GM12878 (cell line): ENCODE results near the gene TECTA. TPM values are rescaled to one million over a fixed set of nuclear protein-coding genes. Genes with fewer than 3 reads are reported as not detected.
A peak's percentile ranks its signal among the peaks of the same experiment; 100 is the strongest.

Experiments
- ATAC-seq: fragments of 200-7000 bp; cut with Tn5 transposase; 3 replicates; pipeline ENCODE4 v1.9.1; 2020; ENCODE audit warnings: mild to moderate bottlenecking, moderate library complexity
- BruUV-seq: library from RNA; stranded (reverse); fragments of 400-500 nt; replicated peaks from 2 replicates; lab custom pipeline; 2021; lab: Mats Ljungman, UMichigan
- CTCF ChIA-PET: fragments of 300-600 bp; sonication (Branson Sonifier 250); formaldehyde crosslinking; extraction: SDS; loops from one replicate; lab custom pipeline; 2021; ENCODE audit warnings: inconsistent platforms; lab: Yijun Ruan, JAX
- POLR2A ChIA-PET: fragments of 350-600 bp; formaldehyde crosslinking; extraction: SDS; loops from one replicate; lab custom pipeline; 2021; ENCODE audit warnings: inconsistent platforms; lab: Charles Lee
- RAD21 ChIA-PET: fragments of 300-600 bp; sonication (Branson Sonifier 250); formaldehyde crosslinking; loops from one replicate; lab custom pipeline; 2023; ENCODE audit warnings: antibody characterized with exemption; ENCODE audit not compliant: unreplicated experiment; lab: Charles Lee
- SMC1A ChIA-PET: fragments of 300-600 bp; sonication (Branson Sonifier 250); formaldehyde crosslinking; loops from one replicate; lab custom pipeline; 2023; ENCODE audit not compliant: unreplicated experiment, uncharacterized antibody; lab: Charles Lee
- DNase-seq: peaks from one replicate; pipeline ENCODE4 v3.0.0-alpha.2; 2011; ENCODE audit warnings: low read depth, low spot score
- FAIRE-seq: peaks from 3 replicates; lab custom pipeline; 2011; peaks lifted over from hg19 to GRCh38; lab: Jason Lieb, UNC
- H2AFZ ChIP-seq: 2 replicates; pipeline ENCODE4 v1.6.0; 2011; ENCODE audit warnings: low read depth, low read length, control low read depth; ENCODE audit not compliant: control insufficient read depth
- H3K27ac ChIP-seq: 2 replicates; pipeline ENCODE4 v1.5.1; 2011; ENCODE audit warnings: control low read depth; ENCODE audit not compliant: control insufficient read depth, insufficient read depth
- H3K27me3 ChIP-seq, 2 experiments: replicated peaks in 1 of 2; 2 replicates each; pipeline versions ENCODE4 v1.6.0 to v1.6.1; 2011; ENCODE audit warnings: low read length in 1 of 2; ENCODE audit not compliant: control insufficient read depth in 2 of 2, insufficient read depth in 2 of 2
- H3K36me3 ChIP-seq, 2 experiments: 2 replicates each; pipeline ENCODE4 v1.5.1; 2011; ENCODE audit warnings: low read length in 1 of 2; ENCODE audit not compliant: control insufficient read depth in 2 of 2, insufficient read depth in 2 of 2
- H3K4me1 ChIP-seq: 2 replicates; pipeline ENCODE4 v1.6.1; 2011; ENCODE audit warnings: mild to moderate bottlenecking, low read length, moderate library complexity, mixed read lengths; ENCODE audit not compliant: control insufficient read depth, insufficient read depth
- H3K4me2 ChIP-seq: 2 replicates; pipeline ENCODE4 v1.6.0; 2011; ENCODE audit warnings: control low read depth; ENCODE audit not compliant: control insufficient read depth, insufficient read depth
- H3K4me3 ChIP-seq: fragments of 200-600 bp; sonication (generic); 2 replicates; pipeline ENCODE4 v1.5.1; 2016
- H3K79me2 ChIP-seq: 2 replicates; pipeline ENCODE4 v1.6.0; 2011; ENCODE audit warnings: low read length; ENCODE audit not compliant: control insufficient read depth, insufficient read depth
- H3K9ac ChIP-seq: 2 replicates; pipeline ENCODE4 v1.8.0; 2011; ENCODE audit warnings: low read length, control low read depth, mixed read lengths; ENCODE audit not compliant: control insufficient read depth, insufficient read depth
- H3K9me3 ChIP-seq: replicated peaks from 3 replicates; pipeline ENCODE4 v1.5.1; 2011; ENCODE audit warnings: mild to moderate bottlenecking, low read length; ENCODE audit not compliant: control insufficient read depth, insufficient read depth
- H4K20me1 ChIP-seq: 2 replicates; pipeline ENCODE4 v1.6.0; 2011; ENCODE audit not compliant: control insufficient read depth, insufficient read depth
- ATF7 ChIP-seq: fragments of 450-650 bp; IDR thresholded peaks from 2 replicates; pipeline ENCODE4 v1.6.1; 2016; ENCODE audit warnings: low read depth, mild to moderate bottlenecking
- CHD1 ChIP-seq: IDR thresholded peaks from 2 replicates; pipeline ENCODE4 v1.6.1; 2012; ENCODE audit warnings: low read depth, low read length, improper control_type of control experiment
- CTCF ChIP-seq, 3 experiments: IDR thresholded peaks in 2 of 3; conservative IDR thresholded peaks in 1 of 3; 2 replicates each; pipeline ENCODE4 v1.5.1; 2011; ENCODE audit warnings: low read depth in 3 of 3, low read length in 3 of 3, mild to moderate bottlenecking in 3 of 3, control low read depth in 2 of 3, moderate library complexity in 2 of 3, inconsistent platforms in 1 of 3, mixed read lengths in 1 of 3; ENCODE audit not compliant: control insufficient read depth in 2 of 3, insufficient read depth in 1 of 3; ENCODE audit errors: extremely low read depth in 1 of 3
- KAT2A ChIP-seq: conservative IDR thresholded peaks from 2 replicates; pipeline ENCODE4 v1.6.1; 2011; ENCODE audit warnings: low read depth, low read length; ENCODE audit not compliant: control insufficient read depth
- SUPT20H ChIP-seq: IDR thresholded peaks from 2 replicates; pipeline ENCODE4 v1.6.1; 2011; ENCODE audit warnings: low read depth, mild to moderate bottlenecking, low read length, moderate library complexity, borderline replicate concordance; ENCODE audit not compliant: control insufficient read depth
- TARDBP ChIP-seq: IDR thresholded peaks from 2 replicates; pipeline ENCODE4 v1.6.1; 2016; ENCODE audit warnings: borderline replicate concordance
- ZNF384 ChIP-seq: IDR thresholded peaks from 2 replicates; pipeline ENCODE4 v1.6.1; 2012; ENCODE audit warnings: low read depth, mild to moderate bottlenecking, low read length, improper control_type of control experiment, borderline replicate concordance
- WGBS: methylation state at CpG from one replicate; pipeline ENCODE4 v1.1.6; 2016; ENCODE audit warnings: low lambda C conversion rate; ENCODE audit not compliant: insufficient replicate concordance, insufficient coverage; ENCODE audit errors: missing lambda C conversion rate; 5-methylcytosine and 5-hydroxymethylcytosine counted together
- in situ Hi-C: fragments of 300-500 bp; cut with MboI; formaldehyde crosslinking; loops from 9 replicates; pipeline ENCODE4 v1.14.3; 2018; ENCODE audit warnings: mixed read lengths
- intact Hi-C: fragments of 100-400 bp; cut with micrococcal nuclease; formaldehyde crosslinking; loops from one replicate; pipeline ENCODE4 v1.14.2; 2022; ENCODE audit not compliant: unreplicated experiment
- polyA plus RNA-seq, 11 experiments: library from polyadenylated mRNA; depleted of rRNA in 4 of 11; unstranded in 6 of 11; stranded (reverse) in 5 of 11; fragments of >200 nt; fragmentation: Nextera tagmentation in 4 of 11; fragmentation: Illumina TruSeq in 1 of 11; extraction: Ambion mirVana in 4 of 11; extraction: Trizol in 1 of 11; gene quantifications; 1 replicate in 1 of 11; 2 replicates in 10 of 11; pipeline versions ENCODE4 v1.2.1 to v1.2.3, GENCODE V29; 2011 to 2016; ENCODE audit warnings: inconsistent platforms in 2 of 11, missing spikeins in 2 of 11, low read depth in 1 of 11
- total RNA-seq, 4 experiments: library from RNA; depleted of rRNA in 3 of 4; stranded (reverse); fragments of >200 nt in 3 of 4; fragmentation: Illumina TruSeq in 1 of 4; extraction: Trizol in 1 of 4; gene quantifications; 2 replicates each; pipeline versions ENCODE4 v1.2.1 to v1.2.3, GENCODE V29; 2013 to 2021
- TF ChIP-seq, protein P1 (sequence below): fragments of 450-650 bp; IDR thresholded peaks from 2 replicates; pipeline ENCODE4 v1.6.1; 2017; ENCODE audit warnings: mild to moderate bottlenecking, moderate library complexity

TECTA gene
- total and polyA plus RNA-seq, 10 of the 15 experiments (the other 5 are each of a cell fraction or from before 2014, with no cell fraction given): under 0.01 to 0.14 (median 0.05) TPM; not detected in 1

GRCh38 chr11:121063728-121064127, 37.3 kb upstream of the TECTA start:
- ChIA-PET CTCF (interaction anchor here (0.6 kb wide), 1 partner anchor 1642 kb away, joined by 4 read pairs; no protein-coding TSS in a partner anchor), POLR2A (interaction anchor here (1.2 kb wide), 1 partner anchor 39 kb away, joined by 3 read pairs; no protein-coding TSS in a partner anchor)
- no peak overlapping the region for H3K9ac ChIP-seq

More at GRCh38 chr11:121063728-121064127, 37.3 kb upstream of the TECTA start:
- peaks cover 0 to 2% of the 10 kb centered on the region in 2 experiments; a peak in 2 of 4 replicates for H3K36me3 ChIP-seq
- H3K27ac ChIP-seq: no peak overlapping the region
- DNase-seq: no peak
- peaks cover 27% of the 10 kb centered on the region for H3K4me1 ChIP-seq
- FAIRE-seq: no peak
- in situ Hi-C loops: no loop called here
- ChIA-PET RAD21 (no interaction called here), SMC1A (interaction anchor here (1.0 kb wide), 1 partner anchor 24 kb away, joined by 3 read pairs; no protein-coding TSS in a partner anchor)
- H3K9me3 ChIP-seq: no peaks in the 10 kb centered on the region
- no peak overlapping the region for H2AFZ ChIP-seq
- WGBS: 94% methylated on average over 2 of the region's 2 CpGs
- no peaks in the 10 kb centered on the region for H4K20me1 ChIP-seq
- no peak for ATAC-seq
- intact Hi-C loops: no loop called here
- H3K27me3 ChIP-seq: no peaks in the 10 kb centered on the region
- no peaks in the 10 kb centered on the region for H3K79me2 ChIP-seq
- no TSS peak for BruUV-seq
- no peak overlapping the region for H3K4me3 ChIP-seq
- no peak overlapping the region for H3K4me2 ChIP-seq
- TF ChIP-seq CHD1: no peak
- peak in 1 of 3 experiments; percentile 14; a peak in 2 of 6 replicates for TF ChIP-seq CTCF (IDR thresholded peaks at IDR 0.05 in 2 of 3, conservative IDR thresholded peaks at IDR 0.05 in 1 of 3; ENCODE audit: control insufficient read depth in 2 of 3, extremely low read depth in 1 of 3, insufficient read depth in 1 of 3, low read depth in 3 of 3, low read length in 3 of 3)
- no peak for TF ChIP-seq ATF7
- TF ChIP-seq KAT2A: no peak
- TF ChIP-seq SUPT20H: no peak
- TF ChIP-seq TARDBP: no peak
- TF ChIP-seq ZNF384: no peak
- TF ChIP-seq, protein P1, sequence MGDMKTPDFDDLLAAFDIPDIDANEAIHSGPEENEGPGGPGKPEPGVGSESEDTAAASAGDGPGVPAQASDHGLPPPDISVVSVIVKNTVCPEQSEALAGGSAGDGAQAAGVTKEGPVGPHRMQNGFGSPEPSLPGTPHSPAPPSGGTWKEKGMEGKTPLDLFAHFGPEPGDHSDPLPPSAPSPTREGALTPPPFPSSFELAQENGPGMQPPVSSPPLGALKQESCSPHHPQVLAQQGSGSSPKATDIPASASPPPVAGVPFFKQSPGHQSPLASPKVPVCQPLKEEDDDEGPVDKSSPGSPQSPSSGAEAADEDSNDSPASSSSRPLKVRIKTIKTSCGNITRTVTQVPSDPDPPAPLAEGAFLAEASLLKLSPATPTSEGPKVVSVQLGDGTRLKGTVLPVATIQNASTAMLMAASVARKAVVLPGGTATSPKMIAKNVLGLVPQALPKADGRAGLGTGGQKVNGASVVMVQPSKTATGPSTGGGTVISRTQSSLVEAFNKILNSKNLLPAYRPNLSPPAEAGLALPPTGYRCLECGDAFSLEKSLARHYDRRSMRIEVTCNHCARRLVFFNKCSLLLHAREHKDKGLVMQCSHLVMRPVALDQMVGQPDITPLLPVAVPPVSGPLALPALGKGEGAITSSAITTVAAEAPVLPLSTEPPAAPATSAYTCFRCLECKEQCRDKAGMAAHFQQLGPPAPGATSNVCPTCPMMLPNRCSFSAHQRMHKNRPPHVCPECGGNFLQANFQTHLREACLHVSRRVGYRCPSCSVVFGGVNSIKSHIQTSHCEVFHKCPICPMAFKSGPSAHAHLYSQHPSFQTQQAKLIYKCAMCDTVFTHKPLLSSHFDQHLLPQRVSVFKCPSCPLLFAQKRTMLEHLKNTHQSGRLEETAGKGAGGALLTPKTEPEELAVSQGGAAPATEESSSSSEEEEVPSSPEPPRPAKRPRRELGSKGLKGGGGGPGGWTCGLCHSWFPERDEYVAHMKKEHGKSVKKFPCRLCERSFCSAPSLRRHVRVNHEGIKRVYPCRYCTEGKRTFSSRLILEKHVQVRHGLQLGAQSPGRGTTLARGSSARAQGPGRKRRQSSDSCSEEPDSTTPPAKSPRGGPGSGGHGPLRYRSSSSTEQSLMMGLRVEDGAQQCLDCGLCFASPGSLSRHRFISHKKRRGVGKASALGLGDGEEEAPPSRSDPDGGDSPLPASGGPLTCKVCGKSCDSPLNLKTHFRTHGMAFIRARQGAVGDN: no peak
